Dedifferentiated amniotic fluid mesenchymal stem cell (primary cell): ENCODE results near the gene JAG2.

Experiments used
- DNase-seq: peaks from one replicate; pipeline ENCODE4 v3.0.0-alpha.2; 2016; ENCODE audit errors: extremely low spot score

JAG2 gene

GRCh38 chr14:105151084-105151837 lies 17.3 kb downstream of the JAG2 start:
- no peak for DNase-seq

- no peak for DNase-seq
Measured at GRCh38 chr14:105150368-105151083, 18.1 kb downstream of the JAG2 start.

GRCh38 chr14:105150026-105150367 lies 18.6 kb downstream of the JAG2 start:
- no peak for DNase-seq

- no peak for DNase-seq
Measured at GRCh38 chr14:105149146-105149781, 19.3 kb downstream of the JAG2 start.

- no peak for DNase-seq
Measured at GRCh38 chr14:105148604-105149145, 19.9 kb downstream of the JAG2 start.

- DNase-seq: no peak
Measured at GRCh38 chr14:105147671-105148603, 20.6 kb downstream of the JAG2 start.

- DNase-seq: no peak
Measured at GRCh38 chr14:105146976-105147635, 21.5 kb downstream of the JAG2 start.

- no peak for DNase-seq
Measured at GRCh38 chr14:105146181-105146975, 22.2 kb downstream of the JAG2 start.

GRCh38 chr14:105145381-105146180 lies 23.0 kb downstream of the JAG2 start:
- DNase-seq: no peak

- no peak for DNase-seq
Measured at GRCh38 chr14:105144666-105145380, 23.8 kb downstream of the JAG2 start.

- no peak for DNase-seq
Measured at GRCh38 chr14:105144026-105144665, 24.4 kb downstream of the JAG2 start.

- DNase-seq: no peak
Measured at GRCh38 chr14:105143451-105144025, 25.0 kb downstream of the JAG2 start.

- no peak for DNase-seq
Measured at GRCh38 chr14:105142651-105143450, 25.7 kb downstream of the JAG2 start.

- no peak for DNase-seq
Measured at GRCh38 chr14:105141486-105142281, 26.9 kb downstream of the JAG2 start.

- DNase-seq: no peak
Measured at GRCh38 chr14:105141026-105141425, 27.6 kb downstream of the JAG2 start.

- DNase-seq: no peak
Measured at GRCh38 chr14:105140581-105140980, 28.0 kb downstream of the JAG2 start.
